GM19043 (cell line): ENCODE measurements around the gene TMEM132C.
"Not testable (repeated sequence)": the region's sequence is repeated elsewhere in the genome, so short reads cannot be mapped to it uniquely, and the experiment has no call there.

Source experiments
- ATAC-seq: cut with Tn5 transposase; IDR thresholded peaks from one replicate; pipeline ENCODE4 v1.9.1; 2021; ENCODE audit warnings: low read depth; ENCODE audit not compliant: unreplicated experiment

Gene TMEM132C

GRCh38 chr12:128267131-128267622, at the start of gene TMEM132C:
Gene TMEM132C (plus strand): TSS chr12:128267170. CDS start chr12:128267403, 233 bp downstream.
- no peak for ATAC-seq

DNA sequence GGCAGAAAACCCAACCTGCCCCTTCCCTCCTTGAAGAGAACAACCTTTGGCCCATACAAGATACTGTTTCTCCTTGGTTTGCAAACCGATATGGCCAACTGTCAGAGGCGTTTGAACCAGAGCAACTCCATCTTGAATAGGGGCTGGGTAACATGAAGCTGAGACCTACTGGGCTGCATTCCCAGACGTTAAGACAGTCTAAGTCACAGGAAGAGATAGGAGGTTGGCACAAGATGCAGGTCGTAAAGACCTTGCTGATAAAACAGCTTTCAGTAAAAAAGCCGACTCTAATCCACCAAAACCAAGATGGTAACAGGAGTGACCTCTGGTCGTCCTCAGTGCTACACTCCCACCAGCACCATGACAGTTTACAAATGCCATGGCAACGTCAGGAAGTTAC, 42.7 kb upstream of the TMEM132C start:
- ATAC-seq: no peak

DNA sequence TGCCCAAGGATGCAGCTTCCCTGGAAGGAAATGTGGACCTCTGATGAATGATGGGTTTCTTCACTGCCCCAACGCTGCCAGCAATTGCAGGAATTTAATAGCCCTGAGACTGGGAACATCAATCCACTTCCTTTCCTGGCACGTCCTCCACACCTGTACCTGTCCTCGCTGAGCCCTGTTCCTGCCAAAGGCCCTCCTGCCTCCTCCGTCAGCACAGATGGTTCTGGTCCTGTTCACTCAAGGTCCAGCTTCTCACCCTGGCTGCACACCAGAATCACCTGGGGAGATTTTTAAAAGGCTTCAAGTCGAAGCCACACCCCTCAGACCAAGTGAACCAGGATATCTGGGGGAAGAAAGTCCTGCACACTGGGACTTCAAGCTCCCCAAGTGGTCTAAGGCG, 38.4 kb upstream of the TMEM132C start:
- ATAC-seq: no peak

- ATAC-seq: no peak
Measured at GRCh38 chr12:128235635-128236417, 31.1 kb upstream of the TMEM132C start.

- ATAC-seq: no peak
Measured at GRCh38 chr12:128236525-128236924, 30.4 kb upstream of the TMEM132C start.

- no peak for ATAC-seq
Measured at GRCh38 chr12:128240745-128241144, 26.2 kb upstream of the TMEM132C start.

- ATAC-seq: no peak
Measured at GRCh38 chr12:128245121-128245520, 21.8 kb upstream of the TMEM132C start.

GRCh38 chr12:128245905-128246304, 21.1 kb upstream of the TMEM132C start:
- ATAC-seq: no peak

DNA sequence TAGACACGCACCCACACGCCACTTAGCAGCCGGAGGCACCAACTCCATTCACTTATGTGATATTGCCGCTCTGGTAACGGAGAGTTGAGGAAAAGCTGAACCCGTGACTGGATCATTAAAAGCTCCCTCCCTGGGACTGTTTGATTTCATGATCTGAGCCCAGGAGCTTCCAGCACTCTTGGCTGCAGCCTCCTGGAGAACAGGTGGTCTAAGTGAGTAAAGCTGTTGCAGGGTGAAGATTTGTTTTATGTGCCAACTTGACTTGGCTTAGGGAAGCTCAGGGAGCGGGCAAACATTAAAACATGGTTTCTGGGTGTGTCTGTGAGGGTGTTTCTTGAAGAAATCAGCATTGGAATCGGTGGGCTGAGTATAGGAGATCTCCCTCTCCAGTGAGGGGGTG, 16.9 kb upstream of the TMEM132C start:
- no peak for ATAC-seq

DNA sequence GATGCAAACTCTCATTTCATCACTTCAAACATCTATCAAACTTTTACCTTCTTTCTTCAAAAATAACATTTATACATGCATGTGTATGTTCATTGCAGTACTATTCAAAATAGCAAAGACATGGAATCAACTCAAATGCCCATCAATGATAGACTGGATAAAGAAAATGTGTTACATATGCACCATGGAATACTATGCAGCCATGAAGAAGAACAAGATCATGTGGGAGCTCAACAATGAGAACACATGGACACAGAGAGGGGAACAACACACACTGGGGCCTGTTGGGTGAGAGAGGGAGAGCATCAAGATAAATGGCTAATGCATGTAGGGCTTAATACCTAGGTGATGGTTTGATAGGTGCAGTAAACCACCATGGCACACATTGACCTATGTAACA, 13.1 kb upstream of the TMEM132C start:
- not testable (repeated sequence) for ATAC-seq

DNA sequence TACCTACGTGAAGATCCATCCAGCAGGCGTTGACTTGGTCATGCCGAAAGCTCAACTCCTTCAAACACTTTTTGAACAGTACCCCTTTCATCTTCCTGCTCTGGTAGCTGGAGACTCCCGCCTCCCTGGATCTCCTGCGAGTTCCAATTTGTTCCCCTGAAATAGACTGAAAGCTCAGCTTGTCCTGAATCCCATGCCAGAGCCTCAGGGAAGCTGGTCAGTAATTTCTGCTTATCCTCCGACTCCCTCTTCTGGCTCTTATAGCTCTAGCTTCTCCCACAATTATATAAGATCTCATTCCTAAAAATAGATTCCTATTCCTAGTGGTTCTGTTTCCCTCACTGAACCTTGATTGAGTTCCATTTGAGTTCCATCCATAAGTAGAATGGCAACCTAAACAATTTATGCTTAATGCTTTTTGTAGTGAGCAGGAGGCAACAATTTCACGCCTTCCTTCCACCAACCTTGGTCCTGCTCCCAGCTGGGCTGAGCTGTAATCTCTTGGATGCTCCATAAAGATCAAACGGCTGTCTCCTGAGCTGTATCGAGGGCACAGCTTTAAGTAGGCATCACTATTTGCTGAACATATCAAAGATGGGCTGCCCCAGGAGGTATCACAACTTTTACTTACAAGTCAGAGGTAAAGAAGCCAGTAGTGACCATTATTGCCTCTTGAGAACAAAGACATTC, 8.0 kb upstream of the TMEM132C start:
- no peak for ATAC-seq

DNA sequence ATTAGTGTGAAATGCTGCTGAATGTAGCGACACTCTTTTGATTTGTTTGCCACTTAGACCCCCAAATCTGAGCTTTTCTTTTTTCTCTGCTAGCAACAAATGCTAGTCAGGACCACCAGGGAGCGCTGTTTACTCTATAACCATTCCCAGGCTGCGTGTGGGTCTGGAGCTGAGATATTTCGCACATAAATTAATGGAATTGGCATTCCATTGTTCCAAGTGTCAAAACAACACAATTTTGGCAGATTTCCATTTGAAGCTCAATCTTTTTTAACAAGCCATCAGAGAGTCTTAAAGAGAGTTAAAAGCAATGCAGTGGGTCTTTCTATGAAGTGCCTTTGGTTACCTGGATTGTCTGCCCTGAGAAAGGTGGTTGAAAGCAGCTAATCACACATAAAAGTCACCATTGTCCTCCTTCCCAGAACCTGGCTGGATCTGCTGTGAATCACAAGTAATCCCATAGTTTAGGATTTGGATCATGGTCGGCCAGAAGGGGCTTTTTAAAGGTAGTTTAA, 7.4 kb upstream of the TMEM132C start:
- ATAC-seq: no peak

- no peak for ATAC-seq
Measured at GRCh38 chr12:128261757-128262156, 5.2 kb upstream of the TMEM132C start.

DNA sequence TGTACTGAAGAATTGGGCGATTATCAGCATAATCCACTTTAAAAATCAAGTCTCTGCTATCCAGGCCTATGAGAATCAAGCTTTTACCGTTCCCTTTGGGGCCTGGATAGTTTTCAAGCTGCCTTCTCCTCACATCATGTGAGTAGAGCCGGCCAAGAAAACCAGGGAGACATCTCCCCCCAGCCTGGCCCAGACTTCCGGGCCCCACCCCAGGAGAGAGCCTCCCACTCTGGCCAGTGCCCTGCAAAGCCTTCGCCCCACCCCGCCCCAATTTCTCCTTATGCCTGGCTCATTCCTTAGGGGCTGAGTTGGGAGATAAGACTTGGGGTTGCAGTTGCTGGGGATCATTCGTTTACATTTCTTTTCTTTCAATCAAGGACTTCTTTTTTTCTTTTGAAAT, 1.4 kb upstream of the TMEM132C start:
- ATAC-seq: no peak

- no peak for ATAC-seq
Measured at GRCh38 chr12:128266086-128266485, 884 bp upstream of the TMEM132C start.

DNA sequence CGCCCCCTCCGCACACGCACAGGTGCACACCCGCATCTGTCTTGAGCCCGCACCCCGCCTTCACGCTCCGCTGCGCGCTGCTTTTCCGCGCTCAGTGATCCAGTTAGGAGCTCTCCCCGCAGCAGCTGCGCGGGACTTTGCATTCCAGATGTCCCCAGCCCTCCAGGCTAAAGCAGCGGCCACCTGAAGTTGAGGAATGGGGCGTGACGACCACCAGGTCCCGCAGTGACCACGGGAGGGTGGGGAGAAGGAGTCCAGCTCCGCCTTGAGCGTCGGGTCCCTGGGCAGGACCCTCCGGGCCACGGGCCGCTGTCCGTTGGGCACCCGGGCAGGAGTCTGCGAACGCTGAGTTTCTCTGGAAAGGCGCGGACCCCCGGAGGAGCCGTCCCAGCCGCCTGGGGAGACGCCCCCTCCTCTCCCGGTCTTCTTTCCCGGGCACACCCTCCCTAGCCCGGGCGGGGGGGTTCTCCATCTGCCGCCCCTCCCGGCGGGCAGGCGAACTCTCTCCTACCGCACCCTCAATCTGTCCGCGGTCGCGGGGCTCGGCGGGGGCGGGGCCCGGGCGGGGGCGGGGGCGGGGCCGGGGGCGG, 334 bp upstream of the TMEM132C start:
- ATAC-seq: no peak

GRCh38 chr12:128267651-128268378, 845 bp downstream of the TMEM132C start:
- no peak for ATAC-seq

GRCh38 chr12:128268379-128268995, 1.5 kb downstream of the TMEM132C start:
- ATAC-seq: no peak

DNA sequence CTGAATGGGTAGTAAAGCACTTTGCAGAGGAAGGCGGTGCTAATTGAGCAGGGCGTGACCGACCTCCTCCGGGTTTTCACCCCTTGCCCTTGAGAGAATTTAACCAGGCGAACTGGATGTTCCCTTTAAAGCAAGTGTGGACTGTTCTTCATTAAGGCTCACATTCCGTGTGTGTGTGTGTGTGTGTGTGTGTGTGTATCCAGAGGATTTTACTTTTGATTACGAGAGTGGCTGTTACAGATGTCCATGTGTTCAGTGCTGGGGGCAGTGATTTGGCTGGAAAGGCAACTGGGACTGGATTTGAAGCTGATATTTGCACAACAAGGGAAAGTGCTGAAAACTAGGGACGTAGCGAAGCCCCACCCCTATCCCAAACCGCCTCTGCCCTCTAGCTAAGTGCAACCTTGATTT, 2.2 kb downstream of the TMEM132C start:
- ATAC-seq: no peak

DNA sequence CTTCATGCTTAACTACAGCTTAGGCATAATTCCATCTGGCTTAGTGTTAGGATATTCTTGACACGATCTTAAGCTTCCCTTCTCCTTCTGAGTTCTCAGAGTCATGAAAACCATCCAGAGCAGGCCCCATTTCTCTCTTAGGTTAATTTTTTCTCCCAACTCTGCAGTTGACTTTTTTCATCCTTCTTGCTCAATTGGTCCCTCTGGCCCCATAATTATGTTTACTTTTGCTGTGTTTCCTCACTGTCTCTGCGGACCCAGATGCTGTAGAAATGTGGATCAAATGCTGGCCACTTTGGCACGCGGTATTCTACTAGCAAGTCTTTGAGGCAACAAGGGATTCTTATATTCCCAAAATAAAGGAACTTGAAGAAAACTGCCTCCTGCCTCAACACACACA, 9.5 kb downstream of the TMEM132C start:
- no peak for ATAC-seq
